ENCODE results near the gene ATP6V0C. TPM values are rescaled to one million over a fixed set of nuclear protein-coding genes. Genes with fewer than 3 reads are reported as not detected.
"Not testable (repeated sequence)": the region's sequence is repeated elsewhere in the genome, so short reads cannot be mapped to it uniquely, and the experiment has no call there.

Gene ATP6V0C
- total RNA-seq, 1 experiment from 2014 or later, result 31.2 TPM

- peak; percentile 90 for DNase-seq (ENCODE audit: low read depth)
Observed at GRCh38 chr16:2474877-2475412, 38.8 kb upstream of the ATP6V0C start, which contains the start of gene TBC1D24. TBC1D24 (plus strand) TSS chr16:2475127; CDS start chr16:2496149, 21,022 bp downstream.

DNA sequence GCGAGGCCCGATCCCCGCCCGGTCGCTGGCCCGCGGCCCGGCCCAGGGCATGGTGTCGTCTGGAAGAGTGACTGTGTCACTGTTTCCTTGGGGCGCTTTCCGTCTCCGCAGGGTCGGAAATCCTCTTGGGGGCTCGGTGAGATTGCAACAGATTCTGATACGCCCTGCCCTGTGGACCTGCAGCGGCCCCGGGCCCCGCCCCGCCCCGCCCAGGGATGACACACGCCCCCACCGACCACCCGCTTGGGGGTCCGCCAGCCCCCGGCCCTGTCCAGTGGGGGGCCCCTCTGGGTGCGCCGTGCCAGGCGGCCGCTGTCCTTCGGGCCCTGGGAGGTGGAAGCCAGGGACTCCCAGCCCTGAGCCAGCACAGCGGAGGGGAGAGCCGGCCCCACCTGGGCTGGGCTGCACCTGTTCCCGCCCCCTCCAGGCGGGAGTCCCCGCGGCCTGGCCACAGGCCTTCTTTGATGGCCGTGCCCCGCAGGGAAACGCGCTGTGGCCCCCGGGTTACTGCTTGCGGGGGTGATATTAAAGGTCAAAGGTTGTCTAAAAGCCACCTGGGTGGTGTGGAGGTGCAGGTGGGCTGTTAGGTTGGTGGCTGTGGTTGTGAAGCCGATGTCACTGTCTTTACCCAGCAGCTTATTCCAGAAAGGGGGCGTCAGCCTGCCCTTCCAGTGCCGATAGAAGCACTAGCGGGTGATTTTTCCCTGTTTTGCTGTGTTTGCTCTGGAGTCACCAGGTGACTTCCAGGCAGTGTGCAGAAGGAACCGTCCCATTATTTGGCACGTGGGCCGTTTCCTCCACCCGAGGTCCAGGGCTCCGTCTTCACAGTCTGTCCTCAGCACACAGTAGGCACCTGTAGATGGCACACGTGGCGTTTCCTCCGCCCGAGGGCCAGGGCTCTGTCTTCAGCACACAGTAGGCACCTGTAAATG lies 38.1 kb upstream of the ATP6V0C start:
- DNase-seq (ENCODE audit: low read depth), result no peak

DNA sequence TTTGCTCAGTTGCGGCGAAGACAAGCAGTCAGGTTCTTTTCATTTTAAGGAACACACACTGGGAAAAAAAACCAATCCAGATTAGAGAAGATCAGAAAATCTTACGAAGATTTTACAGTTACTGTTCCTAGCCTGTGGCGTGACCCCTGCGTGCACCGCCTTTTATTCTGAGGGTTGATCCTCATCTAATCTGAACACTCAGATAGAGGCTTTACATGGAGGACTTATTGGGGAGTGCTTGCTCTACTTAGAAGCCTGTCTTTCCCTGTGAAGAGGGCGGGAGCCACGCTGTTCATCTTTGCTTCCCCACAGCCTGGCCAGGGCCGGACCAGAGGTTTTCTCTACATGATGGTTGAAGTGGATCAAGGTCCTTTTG lies 37.4 kb upstream of the ATP6V0C start:
- no peak for DNase-seq (ENCODE audit: low read depth)

- DNase-seq (ENCODE audit: low read depth), result no peak
Observed at GRCh38 chr16:2476741-2477140, 37.0 kb upstream of the ATP6V0C start.

GRCh38 chr16:2477327-2477726 lies 36.4 kb upstream of the ATP6V0C start:
- no peak for DNase-seq (ENCODE audit: low read depth)

DNA sequence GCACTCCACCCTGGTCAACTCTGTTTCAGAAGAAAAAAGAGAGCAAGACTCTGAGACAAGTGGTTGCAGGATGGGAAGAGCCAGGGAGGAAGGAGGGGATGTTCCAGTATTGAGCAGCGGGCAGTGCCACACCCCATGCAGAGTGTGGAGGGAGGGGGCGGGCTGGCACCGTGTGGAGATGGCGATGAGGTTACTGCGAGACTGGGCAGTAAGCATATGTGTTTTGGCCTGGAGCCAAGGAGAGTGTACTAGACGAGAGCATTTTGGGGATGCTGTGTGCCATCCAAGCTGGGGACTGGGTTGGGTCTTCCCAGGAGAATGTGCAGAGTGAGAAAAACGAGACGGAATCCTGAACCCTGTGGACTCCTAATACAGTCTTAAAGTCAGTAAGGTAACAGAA lies 35.5 kb upstream of the ATP6V0C start:
- DNase-seq (ENCODE audit: low read depth), result no peak

- not testable (repeated sequence) for DNase-seq (ENCODE audit: low read depth)
Observed at GRCh38 chr16:2479996-2480395, 33.8 kb upstream of the ATP6V0C start.

- no peak for DNase-seq (ENCODE audit: low read depth)
Observed at GRCh38 chr16:2480948-2481347, 32.8 kb upstream of the ATP6V0C start.

- no peak for DNase-seq (ENCODE audit: low read depth)
Observed at GRCh38 chr16:2481676-2482075, 32.1 kb upstream of the ATP6V0C start.

DNA sequence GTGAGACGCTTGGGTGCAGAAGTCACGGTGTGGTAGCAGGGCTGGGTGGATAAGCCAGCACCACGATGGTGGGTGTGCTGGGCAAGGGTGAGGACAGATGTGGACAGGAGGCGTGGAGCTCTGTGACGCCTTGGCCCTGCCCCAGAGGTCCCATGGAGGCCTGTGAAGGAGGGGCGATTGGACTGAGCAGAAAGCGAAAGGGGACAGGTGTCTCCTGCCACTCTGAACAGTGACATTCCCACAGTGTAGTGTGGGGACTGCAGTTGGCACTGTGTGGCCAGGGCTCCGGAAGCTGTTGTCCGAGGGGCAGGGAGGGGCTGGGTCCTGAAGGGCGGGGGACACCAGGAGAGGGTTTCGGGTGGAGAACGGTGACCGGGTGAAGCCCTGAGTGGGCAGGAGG lies 31.5 kb upstream of the ATP6V0C start:
- DNase-seq (ENCODE audit: low read depth), result no peak

DNA sequence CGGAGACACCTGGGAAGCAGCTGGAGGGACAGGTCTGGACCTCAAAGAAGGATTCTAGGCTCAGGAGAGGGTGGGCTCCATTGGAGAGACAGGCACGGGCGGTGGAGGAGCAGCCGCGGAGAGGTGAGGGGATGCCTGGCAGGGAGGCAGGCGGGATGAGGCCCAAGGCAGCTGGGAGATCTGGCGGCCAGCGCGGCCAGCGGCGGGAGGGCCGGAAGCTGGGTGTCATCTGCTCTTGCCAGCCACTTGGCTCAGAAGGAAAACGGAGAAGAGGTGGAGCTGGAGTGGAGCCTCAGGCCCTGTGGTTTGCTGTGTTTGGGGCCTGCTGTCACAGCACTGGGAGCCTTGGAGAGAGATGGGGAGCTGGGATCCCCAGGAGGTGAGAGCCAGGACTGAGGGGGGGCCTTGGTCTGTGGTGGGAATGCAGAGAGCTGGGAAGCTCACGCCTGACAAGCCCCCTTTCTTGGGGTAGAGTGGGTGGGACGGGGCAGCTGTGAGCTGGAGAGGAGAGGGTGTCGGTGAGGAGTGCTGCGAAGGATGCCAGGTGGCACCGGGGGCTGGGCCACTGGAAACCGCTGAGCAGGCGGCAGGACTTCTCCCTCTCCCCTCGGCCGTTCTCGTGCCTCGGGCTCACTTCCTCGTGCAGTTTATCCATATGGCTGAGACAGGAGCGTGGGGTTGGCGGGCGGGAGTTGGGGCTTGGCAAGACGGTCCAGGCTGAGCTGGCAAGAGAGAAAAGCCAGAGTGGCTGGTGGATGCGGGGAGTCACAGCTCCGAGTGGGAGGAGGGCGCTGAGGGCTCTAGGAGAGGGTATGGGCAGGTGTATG lies 30.8 kb upstream of the ATP6V0C start:
- DNase-seq (ENCODE audit: low read depth), result peak; percentile 65

DNA sequence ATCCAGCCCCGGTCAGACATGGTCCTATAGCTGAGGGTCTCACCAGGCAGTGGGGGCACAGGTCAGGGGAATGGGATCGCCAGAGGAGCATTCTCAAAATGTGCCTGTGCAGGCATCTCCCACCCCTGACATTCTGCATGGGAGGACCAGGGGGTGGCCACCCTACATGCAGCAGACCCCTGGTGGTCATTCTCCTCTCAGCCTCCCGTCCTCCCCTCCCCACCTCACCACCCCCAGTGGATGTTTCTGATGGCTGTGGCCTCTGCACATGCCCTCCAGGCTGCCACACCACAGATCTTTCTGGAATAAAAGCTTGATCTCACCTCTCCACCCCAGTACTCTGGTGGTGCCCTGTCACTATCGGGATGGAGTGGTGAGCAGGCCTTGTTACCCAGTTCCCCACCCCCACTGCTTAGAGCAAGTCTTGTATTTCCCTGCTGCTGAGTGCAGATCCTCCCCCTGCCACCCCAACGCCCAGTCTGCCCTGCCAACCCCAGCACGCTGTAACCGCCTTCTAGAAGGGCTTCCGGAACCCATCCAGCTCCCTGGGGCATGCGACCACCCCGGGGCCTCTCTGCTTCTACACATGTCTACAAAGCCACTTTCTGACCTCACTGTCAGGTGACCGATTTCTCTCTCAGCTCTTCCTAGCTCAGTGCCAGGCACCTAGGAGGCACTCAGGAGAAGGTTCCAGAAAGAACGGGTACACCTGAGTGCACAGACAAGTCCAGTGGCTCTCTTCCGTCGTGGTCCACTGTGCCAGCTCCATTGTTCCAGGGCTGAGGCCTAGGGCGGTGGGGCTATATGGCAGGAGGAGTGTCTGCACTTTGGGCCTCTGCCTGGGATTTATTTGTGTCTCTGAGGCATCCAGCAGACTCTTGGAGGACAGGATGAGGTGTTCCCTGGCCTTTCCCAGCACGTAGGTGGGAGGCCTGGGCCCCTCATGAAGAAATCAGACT lies 29.5 kb upstream of the ATP6V0C start:
- no peak for DNase-seq (ENCODE audit: low read depth)

DNA sequence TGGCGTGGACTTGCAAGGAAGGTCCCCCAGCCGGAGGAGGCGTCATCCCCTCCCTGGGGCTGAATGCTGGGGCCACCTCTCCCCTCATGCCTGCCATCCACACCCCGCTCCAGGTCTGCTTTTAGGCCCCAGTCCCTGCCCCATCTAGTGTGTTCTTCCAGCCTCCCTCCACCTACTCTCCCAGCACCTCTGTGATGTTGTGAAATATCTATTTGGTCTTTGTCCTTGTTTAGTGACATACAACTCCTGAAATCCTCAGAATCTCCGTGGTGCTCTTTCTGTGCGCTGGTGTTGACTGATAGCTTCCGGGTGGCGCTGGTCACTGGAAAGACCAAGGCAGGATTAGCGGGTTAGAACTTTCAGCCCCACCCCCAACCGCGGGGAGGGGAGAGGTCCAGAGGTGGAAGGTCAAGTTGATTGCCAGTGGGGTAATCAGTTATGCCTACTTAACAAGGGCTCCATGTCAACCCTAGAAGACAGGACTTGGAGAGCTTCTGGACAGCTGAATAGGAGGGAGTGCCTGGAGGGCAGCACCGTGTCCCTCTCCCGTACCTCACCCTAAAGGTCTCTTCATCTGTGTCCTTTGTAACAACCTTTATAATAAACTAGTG lies 28.7 kb upstream of the ATP6V0C start:
- no peak for DNase-seq (ENCODE audit: low read depth)

- DNase-seq (ENCODE audit: low read depth), result no peak
Observed at GRCh38 chr16:2485811-2486507, 27.8 kb upstream of the ATP6V0C start.

DNA sequence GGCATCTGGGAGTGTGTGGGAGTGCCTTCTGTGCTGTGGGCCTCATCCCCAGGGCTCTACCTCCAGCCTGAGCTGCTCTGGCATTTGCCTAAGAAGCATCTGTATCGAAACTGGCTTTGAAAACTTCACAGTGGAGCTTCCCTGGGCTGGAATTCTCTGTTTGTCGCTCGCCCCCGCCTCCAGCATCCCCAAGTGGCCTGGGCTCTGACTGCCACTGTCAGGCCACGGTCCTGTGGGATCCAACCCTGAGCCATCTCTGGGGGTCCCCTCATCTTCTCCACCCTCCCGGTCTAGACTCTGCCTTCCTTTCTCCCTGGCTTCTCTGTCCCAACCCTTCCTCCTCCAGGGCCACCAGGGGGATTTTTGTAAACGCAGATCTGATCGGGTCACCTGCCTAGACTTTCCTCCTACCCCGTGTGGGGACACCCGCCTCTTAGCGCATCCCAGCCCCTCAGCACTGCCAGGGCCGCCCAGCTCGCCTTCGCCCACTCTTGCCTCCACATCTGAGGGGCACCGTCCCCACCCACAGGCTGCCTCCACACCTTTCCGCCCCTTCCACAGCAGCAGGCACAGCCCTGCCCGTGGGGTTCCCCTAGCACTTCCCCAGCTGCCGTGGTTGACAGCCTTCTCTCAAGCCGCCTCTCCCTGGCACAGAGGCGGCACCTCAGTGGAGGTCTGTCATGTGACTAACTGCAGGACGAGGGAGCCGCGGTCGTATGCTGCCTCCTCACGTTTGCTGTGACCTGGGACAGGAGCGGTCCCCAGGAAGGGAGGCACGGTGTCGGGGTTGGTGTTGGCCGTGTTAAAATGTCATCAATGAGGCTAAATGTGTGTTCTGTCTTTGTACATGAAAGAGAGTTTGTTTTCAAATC lies 26.9 kb upstream of the ATP6V0C start:
- no peak for DNase-seq (ENCODE audit: low read depth)

- DNase-seq (ENCODE audit: low read depth), result no peak
Observed at GRCh38 chr16:2487517-2487842, 26.3 kb upstream of the ATP6V0C start.

DNA sequence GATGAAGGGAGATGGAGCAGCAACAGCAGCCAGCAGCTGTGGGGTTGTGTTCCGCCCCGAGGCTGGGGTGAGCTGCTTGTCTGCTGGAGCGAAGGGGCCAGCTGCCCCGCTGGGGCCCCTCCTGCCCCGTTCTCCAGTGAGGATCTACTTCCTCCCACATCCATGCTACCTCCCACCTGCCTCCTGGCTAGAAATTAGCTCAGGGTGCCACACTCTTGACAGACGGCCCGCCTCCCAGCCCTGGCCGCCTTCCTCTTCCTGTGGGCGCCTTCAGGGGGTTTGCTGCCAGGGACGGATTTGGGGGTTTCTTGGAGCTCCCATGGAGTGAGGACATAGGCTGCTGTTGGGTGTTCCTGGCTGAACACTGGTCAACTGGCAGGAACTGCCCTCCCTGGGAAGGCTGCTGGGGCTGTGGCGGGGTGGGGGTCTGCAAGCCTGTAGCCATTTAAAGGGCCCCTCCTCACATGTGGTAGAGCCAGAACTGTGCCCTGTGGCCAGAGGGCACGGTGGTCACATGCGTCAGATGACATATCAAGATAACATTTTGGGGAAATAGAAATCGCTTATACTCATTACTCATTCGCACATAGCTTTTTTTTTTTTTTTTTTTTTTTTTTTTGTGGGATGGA lies 25.7 kb upstream of the ATP6V0C start:
- no peak for DNase-seq (ENCODE audit: low read depth)

GRCh38 chr16:2489581-2489980 lies 24.2 kb upstream of the ATP6V0C start:
- no peak for DNase-seq (ENCODE audit: low read depth)
